Fibroblast of lung (primary cell): Measurements from ENCODE around the gene ZNF385B.

Experiments
- CTCF ChIP-seq, 2 donors: IDR thresholded peaks in 1 of 2; conservative IDR thresholded peaks in 1 of 2; 1 replicate in 1 of 2; 2 replicates in 1 of 2; pipeline ENCODE4 v1.5.1; 2011 to 2012; ENCODE audit warnings: low read length in 2 of 2, control low read depth in 1 of 2, inconsistent platforms in 1 of 2, low read depth in 1 of 2, mild to moderate bottlenecking in 1 of 2
- EZH2 ChIP-seq: IDR thresholded peaks from 2 replicates; pipeline ENCODE4 v1.5.1; 2012; ENCODE audit warnings: low read length, control low read depth, mild to moderate bottlenecking; ENCODE audit errors: missing control alignments

GRCh38 chr2:179437430-179437829, 424.0 kb downstream of the ZNF385B start:
- TF ChIP-seq CTCF (conservative IDR thresholded peaks at IDR 0.05 in 1 of 2, IDR thresholded peaks at IDR 0.05 in 1 of 2; ENCODE audit: low read depth in 1 of 2, low read length in 2 of 2) (no peak), EZH2 (no peak)
